ENCODE results near the gene FOXC2.

Gene FOXC2

DNA sequence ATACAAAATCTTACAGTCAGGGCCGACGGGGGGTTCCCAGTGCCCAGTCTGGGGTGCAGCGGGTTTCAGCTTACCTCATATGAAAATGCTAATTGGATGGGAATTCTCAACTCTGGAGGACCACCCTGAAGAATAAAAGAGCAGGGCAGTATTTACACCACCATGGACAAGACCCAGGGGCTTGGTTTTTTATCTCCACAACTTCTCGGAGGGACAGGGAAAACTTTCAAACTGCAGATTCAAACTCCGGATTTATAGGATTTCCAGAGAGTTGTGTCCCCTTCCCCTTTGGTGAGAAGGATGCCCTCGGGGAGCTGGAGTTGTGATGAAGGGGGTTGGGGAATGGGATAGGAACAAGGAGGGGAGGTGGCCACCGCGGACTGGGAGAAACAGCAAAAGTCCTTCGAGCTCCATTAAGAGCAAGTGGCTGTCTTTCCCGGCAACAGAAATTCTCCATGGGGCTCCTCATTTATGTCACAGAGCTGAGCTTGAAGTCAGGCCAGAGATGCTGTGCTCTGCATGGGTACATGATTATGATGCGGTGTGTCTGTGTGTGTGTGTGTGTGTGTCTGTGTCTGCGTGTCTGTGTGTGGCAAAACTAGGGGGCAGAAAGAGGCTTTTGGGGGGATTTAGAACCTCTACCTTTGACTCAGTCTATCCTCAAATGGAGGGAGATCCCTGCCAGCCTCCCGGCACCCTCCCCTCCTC lies 27.4 kb downstream of the FOXC2 start:
- DNase-seq: no peak

DNA sequence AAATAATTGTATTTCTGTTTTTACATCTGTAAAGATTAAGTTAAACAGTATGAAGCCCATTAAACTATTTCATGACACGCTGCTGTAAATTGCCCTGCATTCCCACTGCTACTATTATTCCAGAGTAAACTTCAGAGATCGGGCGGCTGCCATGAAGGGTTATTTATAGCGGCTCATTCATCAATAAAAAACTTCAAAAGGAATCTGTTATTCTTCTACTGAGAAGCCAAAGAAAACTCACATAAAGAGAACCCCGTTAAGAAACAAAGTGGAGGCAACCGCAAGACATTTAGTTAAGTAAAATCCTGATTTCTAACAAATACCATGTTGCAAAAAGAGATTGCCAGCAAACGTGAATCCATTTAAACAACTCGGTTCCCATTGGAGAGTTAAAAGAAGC lies 28.1 kb downstream of the FOXC2 start:
- no peak for DNase-seq

DNA sequence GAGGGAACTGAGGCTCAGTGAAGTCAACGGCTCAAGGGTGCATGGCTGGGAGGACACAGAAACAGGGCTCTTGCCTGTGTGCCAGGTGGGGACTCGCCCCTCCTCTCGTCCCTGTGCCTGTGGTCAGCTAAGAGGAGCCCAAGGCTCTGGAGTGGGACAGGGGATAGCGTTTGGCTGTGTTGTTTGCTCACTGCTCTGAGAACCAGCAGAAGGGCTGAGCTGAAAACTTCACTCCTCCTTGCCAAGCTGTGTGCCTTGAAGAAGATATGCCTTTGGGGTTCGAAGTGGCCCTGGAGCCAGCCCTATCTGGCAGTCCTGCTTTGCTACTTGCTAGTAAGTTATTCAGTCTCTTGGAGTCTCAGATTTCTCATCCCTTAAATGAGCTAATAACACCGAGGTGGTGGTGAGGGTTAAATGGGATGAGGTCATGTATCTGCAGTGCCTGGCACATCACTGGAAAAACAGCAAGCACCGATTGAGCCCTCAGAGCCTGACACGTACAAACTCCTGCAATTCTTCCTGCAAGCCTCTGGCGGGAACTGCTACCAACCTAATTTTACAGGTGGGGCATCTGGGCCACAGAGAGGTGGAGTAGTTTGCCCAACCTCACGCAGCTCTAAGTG lies 29.5 kb downstream of the FOXC2 start:
- DNase-seq: no peak

DNA sequence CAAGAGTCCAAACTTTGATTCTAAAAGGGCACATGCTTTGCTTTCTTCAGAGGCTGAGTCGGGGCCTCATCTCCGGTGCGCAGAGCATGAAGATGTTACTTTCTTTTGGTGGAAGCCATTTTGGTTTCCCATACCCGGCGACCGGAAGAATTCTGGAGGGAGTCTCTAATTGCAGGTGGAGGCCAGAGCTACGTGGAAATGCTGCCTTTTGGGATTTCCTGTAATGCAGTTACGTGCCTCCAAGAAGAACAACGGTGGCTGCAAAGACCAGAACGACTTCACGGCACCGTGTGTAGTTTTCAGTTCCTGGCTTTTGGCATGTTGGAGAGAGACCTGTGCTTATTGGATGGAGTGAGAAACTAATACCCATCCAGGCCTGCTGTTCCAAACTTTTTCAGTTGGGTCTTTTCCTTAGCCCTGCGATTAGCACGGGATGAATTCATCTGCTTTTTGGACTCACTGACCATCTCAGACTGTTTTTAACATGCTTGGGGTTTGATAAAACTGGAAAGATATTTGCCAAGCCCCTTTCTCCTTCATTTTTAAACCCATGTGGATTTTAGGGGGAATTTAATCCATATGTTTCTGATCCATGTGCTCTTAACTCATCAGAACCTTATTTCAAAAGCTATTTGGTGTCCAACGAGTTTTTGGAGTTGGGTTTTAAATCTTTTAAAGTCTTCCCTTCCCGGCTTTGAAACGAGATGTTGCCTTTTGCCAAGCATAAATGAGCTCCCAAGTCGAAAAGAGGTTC lies 30.7 kb downstream of the FOXC2 start:
- DNase-seq: no peak

DNA sequence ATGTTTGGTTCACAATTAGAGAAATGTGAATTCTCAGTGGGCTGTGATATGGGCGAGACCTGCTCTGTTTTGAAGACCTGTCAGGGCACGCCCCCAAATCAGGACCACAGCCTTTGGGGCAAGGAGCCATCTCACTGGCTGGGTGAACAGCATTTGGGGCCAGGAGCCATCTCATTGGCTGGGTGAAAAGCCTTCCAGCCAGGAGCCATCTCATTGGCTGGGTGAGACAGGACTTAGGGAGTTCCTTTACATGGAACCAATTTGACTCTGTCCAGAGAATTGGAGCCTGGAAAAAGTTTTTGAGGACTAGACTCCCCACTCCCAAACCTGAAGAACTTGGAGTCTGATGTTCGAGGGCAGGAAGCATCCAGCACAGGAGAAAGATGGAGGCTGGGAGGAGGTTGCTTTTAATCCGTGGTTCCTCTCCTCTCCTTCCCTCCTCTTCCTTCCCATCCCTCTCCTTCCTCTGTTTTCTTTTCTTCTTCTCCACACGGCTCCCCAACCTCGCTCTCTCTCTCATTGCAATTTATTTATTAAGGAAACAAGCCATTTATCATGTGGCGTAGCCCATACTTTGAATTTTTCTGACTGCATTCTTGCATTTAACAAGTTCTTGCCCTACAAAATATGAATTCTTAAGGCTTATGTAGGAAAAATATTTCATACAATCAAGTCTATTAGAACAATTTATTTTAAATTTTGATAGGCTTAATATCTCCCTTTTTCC lies 31.4 kb downstream of the FOXC2 start:
- no peak for DNase-seq

DNA sequence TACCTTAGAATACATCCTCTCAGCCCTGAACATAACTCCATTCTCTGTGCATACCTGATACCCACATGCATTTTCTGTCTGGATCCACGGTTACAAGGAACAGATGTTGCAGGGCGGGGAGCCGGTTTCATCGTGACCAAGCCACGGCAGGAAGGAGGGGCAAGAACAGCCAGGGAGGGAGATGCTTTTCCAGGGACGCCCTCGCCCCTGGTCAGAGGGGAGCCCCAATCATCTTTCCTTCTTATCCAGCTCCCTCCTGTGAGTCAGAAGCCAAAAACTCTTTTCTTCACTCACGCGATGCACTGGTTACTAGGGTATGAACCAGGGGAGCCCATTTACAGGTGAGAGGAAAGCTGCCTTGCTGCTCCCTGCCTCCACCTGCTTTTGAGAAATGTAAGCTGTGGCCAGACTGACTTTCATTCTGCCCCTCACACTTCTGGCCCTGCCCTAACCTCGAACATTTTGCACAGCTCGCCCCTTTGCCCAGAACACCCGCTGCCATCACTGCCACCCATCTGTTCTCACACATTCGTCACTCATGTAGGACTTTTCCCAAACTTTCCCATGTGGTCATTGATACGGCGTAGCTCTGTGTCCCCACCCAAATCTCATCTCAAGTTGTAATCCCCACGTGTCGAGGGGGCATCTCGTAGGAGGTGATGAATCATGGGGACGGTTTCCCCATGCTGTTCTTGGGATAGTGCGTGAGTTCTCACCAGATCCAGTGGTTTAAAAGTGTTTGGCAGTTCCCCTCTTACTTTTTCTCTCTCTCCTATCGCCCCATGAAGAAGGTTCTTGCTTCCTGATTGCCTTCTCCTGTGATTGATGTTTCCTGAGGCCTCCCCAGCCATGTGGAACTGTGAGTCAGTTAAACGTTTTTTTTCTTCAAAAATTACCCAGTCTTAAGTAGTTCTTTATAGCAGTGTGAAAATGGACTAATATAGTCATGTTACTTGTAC lies 32.3 kb downstream of the FOXC2 start:
- DNase-seq: no peak

DNA sequence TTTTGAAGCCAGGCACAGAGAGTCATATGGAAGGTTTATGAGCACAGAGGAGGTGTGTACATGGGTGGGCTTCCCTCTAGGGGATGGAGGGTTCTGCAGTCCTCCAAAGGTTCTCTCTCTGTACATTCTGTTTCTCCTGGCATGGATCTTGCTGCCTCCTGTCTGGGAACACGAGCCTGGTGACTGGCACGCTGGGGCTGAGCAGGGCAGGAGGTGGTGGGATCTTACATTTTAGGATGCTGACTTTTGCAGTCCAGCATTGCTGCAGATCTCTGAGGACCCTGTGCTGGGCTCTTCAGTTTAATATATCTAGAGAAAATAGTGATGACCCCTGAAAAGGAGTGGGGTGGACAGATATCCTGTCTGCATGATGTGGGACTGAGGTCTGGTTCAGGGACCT lies 34.7 kb downstream of the FOXC2 start:
- no peak for DNase-seq

DNA sequence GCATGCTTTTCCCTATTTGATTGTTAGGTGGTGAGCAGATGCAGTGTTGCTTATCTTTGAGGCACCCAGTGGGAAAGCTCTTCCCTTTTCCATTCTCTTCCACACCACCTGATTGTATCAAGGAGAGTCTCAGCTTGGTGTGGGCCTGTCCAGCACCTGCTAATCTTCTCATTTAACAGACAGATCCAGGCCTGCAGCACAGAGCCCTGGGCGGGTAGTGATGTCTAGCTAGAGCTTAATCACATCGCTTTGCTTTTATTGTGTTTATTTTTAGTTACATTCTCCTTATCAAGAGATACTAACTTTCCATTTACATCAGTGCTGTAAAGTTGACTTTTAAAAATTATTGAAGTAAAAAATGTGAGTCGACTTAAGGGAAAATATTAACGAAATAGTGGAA lies 35.9 kb downstream of the FOXC2 start:
- no peak for DNase-seq

DNA sequence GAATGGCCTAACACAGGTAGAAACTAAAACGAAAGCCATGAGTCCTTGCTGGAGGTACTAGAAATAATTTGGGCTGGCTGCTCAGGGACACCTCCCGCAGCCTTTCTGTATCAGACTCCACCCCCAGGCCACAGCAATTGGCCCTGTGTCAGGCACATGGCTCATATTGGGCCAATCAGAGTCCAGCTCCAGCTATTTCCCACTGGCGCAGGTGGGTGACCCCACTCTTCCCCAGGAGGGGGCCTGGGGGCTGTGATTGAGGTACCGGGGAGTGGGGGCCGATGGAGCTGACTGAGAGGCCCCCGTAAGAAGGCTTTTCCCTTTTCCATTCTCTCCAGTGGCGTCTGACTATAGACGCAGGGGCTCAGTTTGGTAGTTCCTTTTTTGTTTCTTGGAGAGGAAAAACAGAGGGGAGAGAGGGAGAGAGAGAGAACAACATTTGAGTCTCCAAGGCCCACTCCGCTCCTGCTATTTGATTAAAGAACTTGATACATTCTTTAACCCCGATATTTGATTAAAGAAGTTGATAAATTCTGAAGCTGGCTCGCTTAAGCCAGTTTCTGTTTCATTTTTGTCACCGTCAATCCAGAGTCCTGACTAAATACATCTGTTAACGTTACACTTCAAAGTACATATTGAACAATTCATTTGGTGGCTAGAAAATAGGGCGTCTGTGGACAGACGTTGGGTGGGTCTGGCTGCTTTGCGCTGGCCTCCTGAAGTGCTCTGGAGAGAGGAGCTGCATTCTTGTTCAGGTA lies 38.0 kb downstream of the FOXC2 start:
- peak in 2 of 4 experiments; percentile 7 to 24 for DNase-seq

DNA sequence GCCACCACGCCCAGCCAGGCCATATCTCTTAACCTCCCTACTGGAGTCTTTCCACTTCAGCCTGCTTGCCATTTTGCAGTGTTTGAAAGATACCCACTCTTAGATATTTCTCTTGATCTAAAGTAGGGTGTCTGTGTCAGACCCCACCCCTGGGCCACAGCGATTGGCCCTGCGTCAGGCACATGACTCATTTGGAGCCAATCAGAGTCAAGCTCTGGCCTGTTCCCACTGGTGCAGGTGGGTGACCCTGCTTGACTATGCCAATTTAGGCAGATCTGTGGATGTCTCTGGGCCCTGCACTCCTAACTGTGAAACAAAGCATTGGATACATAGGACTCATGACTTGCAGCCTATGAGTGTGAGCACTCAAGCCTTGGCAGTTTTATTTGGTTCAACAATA lies 39.3 kb downstream of the FOXC2 start:
- no peak for DNase-seq

DNA sequence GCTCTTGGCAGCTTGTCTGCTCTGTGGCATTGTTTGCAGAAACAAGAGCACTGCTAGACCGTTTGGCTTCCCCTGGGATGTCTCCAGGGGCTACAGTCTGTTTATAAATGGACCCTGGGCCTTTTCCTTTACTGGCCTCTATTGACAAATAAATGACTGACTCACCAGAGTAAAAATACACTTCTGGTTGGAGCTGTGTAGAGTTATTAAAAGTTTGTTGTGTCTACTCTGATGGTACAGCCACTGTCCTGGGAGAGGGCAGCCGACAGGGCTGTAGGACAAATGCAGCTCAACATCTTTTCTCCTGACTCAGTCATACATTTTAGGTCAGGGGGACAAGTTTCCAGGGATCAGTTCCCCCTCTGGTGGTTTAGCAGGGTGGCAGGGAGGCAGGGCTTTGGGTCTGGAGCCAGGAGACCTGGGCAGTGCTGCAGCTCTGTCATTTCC lies 41.7 kb downstream of the FOXC2 start:
- DNase-seq: no peak

DNA sequence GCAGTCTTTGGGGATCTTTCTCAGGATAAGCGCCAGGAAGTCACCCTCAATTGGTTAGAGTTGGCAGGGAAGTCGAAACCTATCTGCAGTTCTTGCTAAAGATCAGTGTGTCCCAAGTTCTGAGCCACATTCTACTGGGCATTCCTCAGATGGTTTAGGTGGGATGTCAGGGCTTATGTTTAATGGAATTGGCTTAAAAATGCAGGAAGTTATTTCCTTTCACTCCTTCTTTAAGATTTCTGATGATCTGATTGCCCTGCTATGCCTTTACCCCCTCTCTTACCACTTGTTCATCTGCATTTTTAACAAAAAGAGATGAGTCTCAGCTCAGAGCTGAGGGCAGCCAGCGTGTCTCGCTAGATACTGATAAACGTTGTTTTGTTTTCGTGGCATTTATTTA lies 42.5 kb downstream of the FOXC2 start:
- no peak for DNase-seq

DNA sequence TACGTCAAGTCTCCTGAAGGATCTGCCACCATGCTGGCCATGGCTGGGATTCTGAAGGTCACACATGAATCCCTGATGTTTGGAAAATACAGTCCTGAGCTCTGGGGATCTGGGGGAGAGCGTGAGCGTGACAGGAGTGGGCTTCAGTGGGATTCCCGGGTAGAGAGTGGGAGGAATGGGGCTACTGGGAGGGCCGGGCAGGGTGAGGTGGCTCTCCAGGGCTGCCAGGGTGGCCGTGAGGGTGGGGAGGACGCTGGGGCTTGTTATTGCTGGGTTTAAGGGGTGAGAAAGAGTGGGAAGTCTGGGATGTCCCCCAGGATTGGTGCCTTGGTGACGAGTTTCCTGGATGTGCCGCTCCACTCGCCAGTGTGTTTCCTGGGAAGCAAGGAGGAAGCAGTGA lies 43.0 kb downstream of the FOXC2 start:
- DNase-seq: no peak

DNA sequence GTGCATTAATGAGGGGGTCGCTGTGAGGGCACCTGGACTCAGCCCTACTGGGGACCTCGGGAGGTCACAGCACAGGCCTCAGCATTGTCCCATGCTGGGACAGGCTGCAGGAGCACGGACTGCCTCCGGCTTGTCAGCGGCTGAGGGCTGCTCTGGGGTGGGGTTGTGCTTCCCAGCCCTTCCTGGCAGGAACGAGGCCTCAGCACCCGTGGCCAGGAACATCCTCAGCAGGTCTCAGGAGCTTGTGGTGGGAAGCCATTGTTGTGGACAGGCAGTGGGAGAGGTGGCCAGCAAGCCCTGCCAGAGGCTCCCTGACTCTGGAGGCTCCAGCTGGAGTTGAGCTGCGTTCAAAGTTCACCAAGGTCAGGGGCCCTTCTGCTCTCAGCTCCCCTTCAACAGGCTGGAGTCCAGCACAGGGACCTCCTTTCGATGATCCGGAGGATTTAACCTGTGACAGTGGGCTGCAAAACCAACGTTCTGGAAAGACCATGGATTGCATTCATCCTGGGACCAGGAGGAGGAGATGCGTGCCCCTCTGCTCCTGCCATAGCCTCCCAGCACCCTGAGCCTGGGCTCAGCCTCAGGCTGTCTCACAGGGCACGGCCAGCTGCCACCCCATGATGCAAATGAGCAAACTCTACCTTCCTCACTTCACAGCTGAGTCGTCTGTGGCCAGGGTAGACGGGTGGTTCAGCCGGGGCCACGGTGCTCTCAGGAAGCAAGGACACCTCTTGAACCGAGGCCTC lies 44.3 kb downstream of the FOXC2 start:
- DNase-seq: no peak

DNA sequence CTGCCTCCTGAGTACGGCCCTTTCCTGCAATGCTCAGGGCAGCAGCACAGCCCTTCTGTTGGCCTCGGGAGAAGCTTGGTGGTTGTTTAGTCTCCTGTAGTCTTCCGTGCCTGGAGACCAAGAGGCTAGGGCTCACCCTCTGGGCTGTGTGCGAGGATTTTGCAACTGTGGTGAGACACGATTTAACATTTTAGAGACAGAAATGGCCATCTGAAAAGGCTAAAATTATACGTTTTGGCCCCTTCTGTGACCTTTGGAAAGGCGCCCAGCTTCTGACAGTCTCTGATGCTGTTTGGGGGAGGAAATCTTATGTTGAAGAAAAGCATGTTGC lies 44.9 kb downstream of the FOXC2 start:
- no peak for DNase-seq

DNA sequence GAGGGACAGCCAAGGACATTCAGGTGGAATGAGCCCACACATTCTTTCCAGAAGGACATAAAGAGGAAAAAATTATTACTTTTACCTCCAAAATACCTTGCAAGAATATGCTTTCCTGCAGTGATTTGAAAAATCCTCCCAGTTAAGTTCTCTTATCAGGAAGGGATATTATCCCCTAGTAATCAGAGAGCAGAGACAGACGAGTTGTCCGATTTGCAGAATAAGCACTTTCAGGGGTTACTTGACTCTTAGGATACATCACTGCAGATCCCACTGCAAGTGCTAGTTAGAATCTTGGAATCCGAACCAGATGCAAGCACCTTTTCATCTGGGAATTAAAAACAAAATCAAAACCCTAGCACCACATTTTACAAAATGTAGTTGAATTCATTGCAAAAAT lies 45.3 kb downstream of the FOXC2 start:
- no peak for DNase-seq

DNA sequence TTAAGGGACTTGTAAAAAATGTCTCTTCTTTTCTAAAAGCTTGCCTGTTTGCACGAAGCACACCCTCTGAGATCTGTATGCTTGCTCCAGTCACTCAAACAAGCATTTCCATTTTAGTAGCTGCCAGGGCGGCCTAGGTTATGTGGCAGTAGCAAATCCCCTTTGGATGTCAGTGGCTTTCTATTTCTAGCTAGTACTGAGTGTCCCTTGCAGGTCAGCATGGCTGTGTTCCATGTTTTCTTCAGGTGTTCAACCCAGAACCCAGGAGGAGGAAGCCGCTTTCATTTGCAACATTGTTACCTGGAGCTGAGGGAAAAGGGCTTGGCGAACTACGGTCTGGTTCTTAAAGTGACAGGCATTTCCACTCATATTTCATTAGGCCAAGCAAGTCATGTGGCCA lies 48.1 kb downstream of the FOXC2 start:
- DNase-seq: no peak

DNA sequence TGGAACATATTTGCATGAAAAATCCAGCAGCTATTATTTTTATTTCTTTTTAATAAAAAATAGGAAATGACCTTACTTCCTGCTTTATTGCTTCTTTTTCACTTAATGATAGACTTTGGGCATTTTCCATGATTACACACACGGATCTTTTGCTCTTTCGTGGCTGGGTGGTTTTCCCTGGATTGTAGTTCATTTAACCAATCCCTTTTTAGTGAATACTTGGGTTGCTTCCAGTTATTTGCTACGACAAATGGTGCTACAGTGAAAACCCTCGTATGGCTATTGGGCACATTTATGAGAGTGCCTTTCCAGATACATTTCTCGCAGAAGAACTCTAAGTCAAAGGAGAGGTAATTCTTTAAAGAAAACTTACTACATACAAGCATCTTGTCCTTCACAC lies 50.3 kb downstream of the FOXC2 start:
- DNase-seq: no peak

DNA sequence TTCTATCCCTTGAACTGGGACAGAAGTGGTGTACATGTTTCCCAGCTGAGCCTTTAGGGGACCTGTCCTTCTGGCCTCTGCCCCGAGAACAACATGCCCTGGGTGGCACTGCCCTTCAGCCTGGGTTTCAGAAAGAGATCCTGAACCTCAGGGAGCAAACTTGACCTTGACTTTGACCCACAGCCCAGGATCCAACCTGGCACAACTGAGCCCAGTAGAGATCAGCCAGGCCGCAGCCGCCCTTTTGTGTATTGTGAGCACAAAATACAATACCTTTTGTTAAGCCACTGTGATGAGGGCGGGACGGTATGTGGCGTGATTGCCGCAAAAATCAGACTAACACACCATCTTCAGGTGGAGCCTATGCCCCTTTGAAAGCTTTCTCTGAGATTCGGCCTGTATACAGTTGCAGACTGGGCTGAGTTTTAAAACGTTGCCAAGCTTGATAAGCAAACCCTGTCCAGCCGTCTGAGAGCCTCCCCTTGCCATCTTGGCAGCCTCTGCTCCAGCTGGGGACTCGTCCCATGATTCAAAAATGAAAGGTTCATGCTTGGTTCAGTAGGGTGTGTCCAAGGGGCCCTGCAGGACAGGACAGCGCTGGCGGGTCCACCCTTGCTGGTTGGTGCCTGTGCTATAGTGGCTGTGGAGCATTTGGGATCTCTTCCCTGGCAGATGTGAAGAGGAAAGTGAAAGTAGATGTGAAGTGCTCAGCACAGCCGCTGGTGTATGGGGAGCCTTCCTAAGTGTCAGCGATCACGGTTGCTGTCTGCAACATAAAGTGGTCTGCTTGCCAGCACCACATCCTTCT lies 52.0 kb downstream of the FOXC2 start:
- DNase-seq: no peak

All from activated naive CD4-positive, alpha-beta T cell (primary cell).